GM12801 (cell line): ENCODE data around the gene FBLN5.

ENCODE experiments used
- CTCF ChIP-seq: IDR thresholded peaks from one replicate; pipeline ENCODE4 v1.5.1; 2011; ENCODE audit warnings: control low read depth; ENCODE audit not compliant: insufficient read length; ENCODE audit errors: extremely low read depth

FBLN5 gene

DNA sequence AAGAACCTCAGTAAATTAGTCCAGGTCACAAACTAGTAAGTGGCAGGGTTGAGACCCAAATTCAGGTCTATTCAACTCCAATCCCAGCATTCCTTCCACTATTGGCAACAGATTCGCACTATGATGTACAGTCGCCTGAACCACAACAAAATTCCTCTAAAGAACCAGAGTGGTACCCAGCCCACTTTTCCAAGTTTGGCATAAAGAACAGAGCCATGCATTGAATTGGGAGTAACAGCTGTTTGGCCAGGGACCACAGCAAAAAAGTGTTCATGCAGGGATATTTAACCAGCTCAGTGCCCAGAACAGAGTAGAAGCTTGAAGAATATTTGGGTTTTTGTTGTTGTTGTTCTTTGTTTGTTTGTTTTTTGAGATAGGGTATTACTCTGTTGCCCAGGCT, 89.9 kb downstream of the FBLN5 start:
- TF ChIP-seq CTCF, result no peak

GRCh38 chr14:91854327-91854934, 93.1 kb downstream of the FBLN5 start:
- TF ChIP-seq CTCF, result no peak

- no peak for TF ChIP-seq CTCF
These were observed 95.9 kb downstream of the FBLN5 start for GRCh38 chr14:91851563-91851962.

GRCh38 chr14:91848504-91849001, 98.9 kb downstream of the FBLN5 start:
- no peak for TF ChIP-seq CTCF

- TF ChIP-seq CTCF, result no peak
These were observed 99.8 kb downstream of the FBLN5 start for GRCh38 chr14:91847693-91848092.

- TF ChIP-seq CTCF, result no peak
These were observed 101.8 kb downstream of the FBLN5 start for GRCh38 chr14:91845652-91846051.

- no peak for TF ChIP-seq CTCF
These were observed 103.5 kb downstream of the FBLN5 start for GRCh38 chr14:91844029-91844428.
